D721Med (cell line): Measurements from ENCODE around the gene TRIM9.

Experiments
- DNase-seq: peaks from one replicate; pipeline ENCODE4 v3.0.0; 2011; ENCODE audit warnings: low spot score; ENCODE audit not compliant: insufficient read length
- FAIRE-seq: peaks from 2 replicates; lab custom pipeline; 2011; peaks lifted over from hg19 to GRCh38; lab: Jason Lieb, UNC
- CTCF ChIP-seq: IDR thresholded peaks from 2 replicates; pipeline ENCODE4 v1.5.1; 2012; ENCODE audit warnings: mild to moderate bottlenecking, control low read depth; ENCODE audit not compliant: insufficient read depth; ENCODE audit errors: missing control alignments

Gene TRIM9

GRCh38 chr14:51066576-51066975, 28.3 kb downstream of the TRIM9 start:
- no peak for FAIRE-seq
- DNase-seq: no peak
- TF ChIP-seq CTCF: no peak

- DNase-seq: no peak
- FAIRE-seq: peak; percentile 53
Observed at GRCh38 chr14:51059032-51059431, 35.9 kb downstream of the TRIM9 start.

GRCh38 chr14:51058382-51058781, 36.5 kb downstream of the TRIM9 start:
- FAIRE-seq: no peak
- DNase-seq: no peak
- no peak for TF ChIP-seq CTCF

More at GRCh38 chr14:51059032-51059431, 35.9 kb downstream of the TRIM9 start:
- TF ChIP-seq CTCF: no peak

- DNase-seq: no peak
- no peak for TF ChIP-seq CTCF
- FAIRE-seq: no peak
Observed at GRCh38 chr14:51056421-51056820, 38.5 kb downstream of the TRIM9 start.

- FAIRE-seq (no peak), DNase-seq (no peak)
- no peak for TF ChIP-seq CTCF
Observed at GRCh38 chr14:51053157-51053556, 41.7 kb downstream of the TRIM9 start.

- no peak for DNase-seq
- no peak for FAIRE-seq
- no peak for TF ChIP-seq CTCF
Observed at GRCh38 chr14:51044961-51045360, 49.9 kb downstream of the TRIM9 start.

GRCh38 chr14:51041883-51042282, 53.0 kb downstream of the TRIM9 start:
- no peak for FAIRE-seq
- TF ChIP-seq CTCF: no peak

More at GRCh38 chr14:51041883-51042282, 53.0 kb downstream of the TRIM9 start:
- no peak for DNase-seq
